ENCODE data around the gene NUP98. TPM values are rescaled to one million over a fixed set of nuclear protein-coding genes. Genes with fewer than 3 reads are reported as not detected.
"Not testable (repeated sequence)": the region's sequence is repeated elsewhere in the genome, so short reads cannot be mapped to it uniquely, and the experiment has no call there.

NUP98 gene
- total RNA-seq, 1 donor from 2014 or later, result 110 TPM

DNA sequence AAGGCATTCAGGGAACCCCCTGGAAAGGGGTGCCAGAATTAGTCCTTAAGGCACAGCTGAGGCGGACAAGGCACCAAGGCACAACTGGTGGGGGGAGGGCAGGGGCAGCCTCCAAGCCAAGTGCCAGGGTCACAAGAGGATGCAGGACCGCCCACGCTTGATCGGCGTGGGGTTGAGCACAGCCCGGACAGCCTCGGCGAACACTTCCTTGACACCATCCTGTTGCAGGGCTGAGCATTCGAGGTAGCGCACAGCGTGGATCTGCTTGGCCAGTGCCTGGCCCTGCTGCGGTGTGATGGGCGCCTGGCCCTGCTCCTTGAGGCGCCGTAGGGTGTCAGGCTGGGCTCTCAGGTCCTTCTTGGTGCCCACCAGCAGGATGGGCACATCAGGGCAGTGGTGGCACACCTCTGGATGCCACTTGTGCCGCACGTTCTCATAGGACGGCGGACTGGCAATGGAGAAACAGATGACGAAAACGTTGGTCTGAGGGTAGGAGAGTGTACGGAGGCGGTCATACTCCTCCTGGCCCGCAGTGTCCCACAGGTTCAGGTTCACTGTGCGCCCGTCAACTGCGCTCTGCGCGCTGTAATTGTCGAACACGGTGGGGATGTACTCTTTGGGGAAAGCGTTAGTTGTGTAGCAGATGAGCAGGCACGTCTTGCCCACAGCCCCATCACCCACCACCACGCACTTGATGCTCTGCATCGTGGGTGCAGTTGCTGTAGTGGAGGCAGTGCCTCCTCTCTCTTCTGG, 30.3 kb upstream of the NUP98 start:
- intact Hi-C loops (cut with micrococcal nuclease), result no loop called here

DNA sequence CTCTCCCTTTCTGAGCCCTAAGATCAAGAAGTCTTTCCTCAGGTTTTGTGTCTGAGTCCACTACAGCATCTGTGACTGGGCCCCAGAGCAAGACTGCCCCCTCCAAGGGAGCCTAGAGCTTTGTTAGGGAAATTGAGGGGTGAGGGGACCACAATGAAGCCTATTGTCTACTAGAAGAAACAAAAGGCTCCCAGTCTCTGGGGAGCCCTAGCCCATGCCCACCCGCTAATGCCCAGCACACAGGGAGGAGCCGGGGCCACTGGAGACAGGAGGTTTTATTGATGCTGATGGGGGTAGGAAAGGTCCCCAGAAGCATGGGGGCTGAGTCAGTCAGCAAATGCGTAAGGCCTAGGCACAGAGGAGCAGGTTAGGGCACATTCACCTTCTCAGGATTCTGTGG, 29.4 kb upstream of the NUP98 start:
- intact Hi-C loops (cut with micrococcal nuclease), result no loop called here

DNA sequence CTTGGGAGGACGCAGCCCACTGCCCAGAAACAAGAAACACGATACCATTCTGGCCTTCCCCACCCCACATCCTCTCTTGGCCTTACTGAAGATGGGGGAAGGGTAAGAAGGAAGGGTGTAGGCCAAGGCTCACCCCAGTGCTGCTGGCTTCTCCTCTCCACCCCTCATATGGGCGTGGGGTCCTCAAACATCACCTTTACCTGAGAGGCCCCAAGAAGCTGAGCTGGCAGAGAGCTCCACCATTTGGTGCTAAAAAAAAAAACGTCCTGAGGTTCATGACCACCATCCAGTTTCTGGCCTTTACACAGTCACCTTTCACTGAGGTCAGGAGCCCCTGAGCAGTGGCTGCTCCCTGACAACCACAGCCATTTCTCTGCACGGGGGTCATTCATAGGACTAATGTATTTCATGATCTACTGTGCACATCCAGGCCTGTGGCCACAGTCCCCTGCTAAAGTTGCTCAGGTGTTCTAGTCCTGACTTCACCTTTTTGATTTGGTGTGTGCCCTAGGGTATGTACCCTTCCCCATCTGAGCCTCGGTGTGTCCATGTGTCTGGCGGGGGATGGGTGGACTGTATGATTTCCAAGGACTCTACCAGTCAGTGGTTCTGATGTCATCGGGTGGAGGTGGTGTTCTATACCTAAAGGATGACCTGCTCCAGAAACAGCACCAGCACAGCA, 28.3 kb upstream of the NUP98 start:
- intact Hi-C loops (cut with micrococcal nuclease), result no loop called here

GRCh38 chr11:3824714-3825472, 27.5 kb upstream of the NUP98 start:
- intact Hi-C loops (cut with micrococcal nuclease), result loop anchor here (1.0 kb wide), 2 partner anchors 14 to 247 kb away; no protein-coding TSS in a partner anchor

GRCh38 chr11:3823762-3824506, 26.6 kb upstream of the NUP98 start:
- intact Hi-C loops (cut with micrococcal nuclease), result loop anchor here (1.0 kb wide), 2 partner anchors 15 to 248 kb away; no protein-coding TSS in a partner anchor

- intact Hi-C loops (cut with micrococcal nuclease), result no loop called here
These were observed 25.9 kb upstream of the NUP98 start for GRCh38 chr11:3823303-3823702.

GRCh38 chr11:3822312-3822711, 25.0 kb upstream of the NUP98 start:
- intact Hi-C loops (cut with micrococcal nuclease), result no loop called here

DNA sequence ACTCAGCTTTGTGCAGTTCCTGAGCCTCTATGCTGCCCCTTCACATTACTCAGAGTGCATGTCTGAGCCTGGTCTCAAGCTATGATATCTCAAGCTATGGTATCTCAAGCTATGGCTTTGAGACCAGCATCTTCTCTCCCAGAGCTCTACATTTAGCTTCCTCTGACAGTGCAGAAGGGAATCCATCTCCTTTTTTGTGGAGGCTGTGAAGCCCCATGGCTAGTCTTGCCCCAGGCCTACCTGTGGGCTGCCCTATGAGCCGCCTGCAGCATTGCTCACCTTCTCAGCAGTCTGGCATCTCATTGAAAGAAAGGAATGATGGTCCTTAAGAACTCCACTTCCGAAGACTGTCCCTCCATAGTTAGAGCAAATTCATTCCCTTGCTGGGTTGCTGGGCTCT, 23.6 kb upstream of the NUP98 start:
- intact Hi-C loops (cut with micrococcal nuclease), result no loop called here

- intact Hi-C loops (cut with micrococcal nuclease), result no loop called here
These were observed 19.9 kb upstream of the NUP98 start for GRCh38 chr11:3817181-3817800.

DNA sequence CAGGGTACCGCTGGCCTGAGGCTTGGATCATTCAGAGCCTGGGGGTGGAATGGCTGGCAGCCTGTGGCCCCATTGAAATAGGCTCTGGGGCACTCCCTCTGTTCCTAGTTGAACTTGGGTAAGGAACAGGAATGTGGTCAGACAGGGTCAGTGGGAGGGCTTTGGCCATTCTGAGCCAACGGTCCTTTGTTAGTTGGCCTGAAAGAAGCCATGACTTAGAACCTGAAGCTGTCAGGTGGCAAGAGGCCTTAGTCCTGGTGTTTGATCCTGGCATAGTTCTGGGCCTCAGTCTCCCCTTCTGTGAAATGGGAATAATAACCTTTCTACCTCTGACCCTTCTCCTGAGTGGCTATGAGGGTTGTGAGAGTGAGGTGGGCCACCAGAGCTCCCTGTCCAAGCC, 19.3 kb upstream of the NUP98 start:
- intact Hi-C loops (cut with micrococcal nuclease), result no loop called here

- intact Hi-C loops (cut with micrococcal nuclease), result no loop called here
These were observed 18.5 kb upstream of the NUP98 start for GRCh38 chr11:3815845-3816244.

GRCh38 chr11:3814832-3815231, 17.5 kb upstream of the NUP98 start:
- intact Hi-C loops (cut with micrococcal nuclease), result not testable (repeated sequence)

DNA sequence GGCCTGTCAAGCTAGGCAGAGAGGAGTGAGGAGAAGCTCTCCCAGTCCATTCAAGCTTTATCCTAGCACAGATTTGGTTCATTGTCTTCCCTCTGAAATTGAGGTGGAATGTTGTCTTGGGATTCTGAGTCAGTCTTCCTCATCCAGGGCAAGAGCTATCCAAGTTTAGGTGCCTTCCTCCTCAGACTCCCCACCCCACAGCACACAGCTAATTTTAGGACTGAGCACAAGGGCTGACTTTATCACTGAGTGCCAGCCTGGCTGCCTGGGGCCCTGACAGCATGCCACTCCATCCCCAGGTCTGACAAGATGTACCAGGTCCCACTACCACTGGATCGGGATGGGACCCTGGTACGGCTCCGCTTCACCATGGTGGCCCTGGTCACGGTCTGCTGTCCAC, 13.6 kb upstream of the NUP98 start:
- intact Hi-C loops (cut with micrococcal nuclease), result no loop called here

DNA sequence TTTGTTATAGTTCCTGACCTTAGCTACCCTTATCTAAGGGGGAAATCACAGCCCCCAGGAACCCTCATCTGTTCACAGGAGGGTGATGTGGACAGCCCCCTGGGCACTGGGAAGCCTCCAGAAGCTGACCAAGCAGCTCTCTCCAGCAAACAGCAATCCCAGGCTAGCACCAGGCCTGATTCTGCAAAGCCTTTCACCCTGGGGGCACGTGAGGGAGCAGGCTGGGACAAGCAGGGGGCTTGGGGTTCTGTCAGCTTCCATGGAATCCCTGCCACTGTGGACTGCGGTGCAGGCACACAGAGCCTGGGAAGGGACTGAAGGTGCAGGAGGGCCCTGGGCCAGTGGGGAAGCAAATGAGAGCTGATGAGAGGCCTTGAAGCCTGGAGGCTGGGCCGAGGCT, 13.1 kb upstream of the NUP98 start:
- intact Hi-C loops (cut with micrococcal nuclease), result no loop called here

DNA sequence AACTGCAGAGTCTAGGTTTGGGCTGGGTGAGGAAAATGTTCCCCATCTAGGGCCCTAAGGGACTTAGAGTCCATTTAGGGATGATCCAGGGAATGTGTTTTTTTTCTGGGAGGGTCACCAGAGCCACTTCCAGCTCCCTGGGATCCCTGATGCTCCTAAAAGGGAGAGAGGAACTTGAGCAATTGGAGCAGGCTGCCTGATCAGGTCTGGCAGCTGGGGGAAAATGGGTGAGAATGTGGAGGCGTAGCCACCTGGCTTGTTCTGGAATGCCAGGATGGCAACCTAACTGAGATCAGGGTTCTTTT, 12.2 kb upstream of the NUP98 start:
- intact Hi-C loops (cut with micrococcal nuclease), result loop anchor here (5.0 kb wide), 2 partner anchors 72 to 102 kb away; no protein-coding TSS in a partner anchor

- intact Hi-C loops (cut with micrococcal nuclease), result loop anchor here (1.0 to 5.0 kb wide), 3 partner anchors 12 to 102 kb away; partner anchors contain the start of gene NUP98
These were observed 11.7 kb upstream of the NUP98 start for GRCh38 chr11:3808861-3809623.

DNA sequence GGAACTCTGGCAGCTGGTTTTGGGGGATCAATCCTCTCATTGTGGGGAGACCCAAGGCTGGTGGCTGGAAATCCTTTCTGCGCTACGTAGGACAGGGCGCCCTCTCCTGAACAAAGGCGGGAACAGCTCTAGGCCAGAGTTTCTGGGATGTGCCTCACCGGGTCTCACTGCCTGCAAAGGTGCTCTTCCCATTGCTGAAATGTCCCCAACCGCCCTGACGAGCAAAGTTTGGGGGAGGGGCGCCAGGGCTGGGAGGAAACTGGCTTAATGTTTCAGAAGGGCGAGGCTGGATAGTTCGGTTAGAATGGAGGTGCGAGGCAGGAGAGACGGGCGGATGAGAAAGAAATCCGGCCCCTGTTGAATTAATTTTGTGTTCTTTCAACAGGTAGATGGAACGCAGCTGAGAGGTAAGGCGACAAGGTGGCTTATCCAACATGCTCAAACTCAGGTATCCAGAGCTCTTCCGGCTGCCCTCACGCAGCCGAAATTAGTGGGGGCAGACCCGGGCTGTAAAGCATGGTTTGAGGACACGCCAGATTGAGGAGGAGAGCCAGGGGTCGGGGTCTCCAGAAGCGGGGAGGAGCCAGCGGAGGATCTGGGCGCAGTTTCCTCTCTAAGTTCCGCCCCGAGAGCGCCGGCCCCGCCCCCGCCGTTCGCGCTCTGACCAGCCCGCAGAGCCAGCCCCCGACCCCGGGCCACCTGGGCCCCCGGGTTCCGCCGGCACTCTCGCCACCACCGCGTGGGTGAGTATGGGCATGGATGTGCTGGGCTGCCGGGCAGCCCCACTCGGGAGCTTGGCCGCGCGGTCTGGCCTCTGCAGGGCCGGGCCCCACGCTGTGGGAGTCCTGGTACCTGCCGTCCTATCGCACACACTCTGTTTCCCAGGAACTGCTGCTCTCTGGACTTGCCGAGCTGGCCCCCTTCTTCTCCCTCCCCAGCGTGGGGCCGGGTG, 10.8 kb upstream of the NUP98 start, which contains the start of gene PGAP2:
Gene PGAP2, plus strand, starts transcription at position 652 of the 952 bp plus-strand sequence. CDS start 2,700 bp downstream, outside the sequence.
- intact Hi-C loops (cut with micrococcal nuclease), result loop anchor here (1.0 to 5.0 kb wide), 3 partner anchors 11 to 101 kb away; partner anchors contain the start of gene NUP98

DNA sequence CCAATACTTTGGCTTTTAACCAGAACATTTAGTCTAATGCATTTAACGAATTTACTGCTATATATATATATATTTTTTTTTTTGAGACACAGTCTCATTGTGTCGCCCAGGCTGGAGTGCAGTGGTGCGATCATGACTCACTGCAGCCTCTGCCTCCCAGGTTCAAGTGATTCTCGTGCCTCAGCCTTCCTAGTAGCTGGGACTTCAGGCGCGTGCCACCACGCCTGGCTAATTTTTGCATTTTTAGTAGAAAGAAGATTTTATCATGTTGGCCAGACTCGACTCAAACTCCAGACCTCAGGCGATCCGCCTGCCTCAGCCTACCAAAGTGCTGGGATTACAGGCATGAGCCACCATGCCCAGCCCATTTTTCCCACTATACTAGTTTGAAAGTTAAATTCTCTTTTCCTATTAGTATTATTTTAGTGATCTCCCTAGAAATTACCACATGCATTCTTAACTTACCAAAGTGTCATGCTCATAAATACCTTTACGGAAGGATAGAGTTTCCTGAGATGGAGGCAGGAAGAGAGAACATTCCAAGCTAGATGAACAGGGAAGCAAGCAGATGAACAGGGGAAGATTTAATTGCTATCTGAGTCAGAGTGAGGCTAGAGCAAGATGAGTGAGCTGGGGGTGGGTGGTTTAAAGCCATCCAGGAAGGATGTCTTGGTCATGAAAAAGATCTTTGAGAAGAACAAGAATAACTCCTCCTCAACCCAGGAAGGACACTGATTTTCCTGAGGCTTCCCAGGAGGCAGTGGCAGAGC, 6.6 kb upstream of the NUP98 start:
- intact Hi-C loops (cut with micrococcal nuclease), result no loop called here
